ENCODE measurements around the gene PALS1. TPM values are rescaled to one million over a fixed set of nuclear protein-coding genes. Genes with fewer than 3 reads are reported as not detected.

The PALS1 gene
- total and polyA plus RNA-seq, 3 donors from 2014 or later, result 13.5 to 27.3 (median 25.4) TPM

DNA sequence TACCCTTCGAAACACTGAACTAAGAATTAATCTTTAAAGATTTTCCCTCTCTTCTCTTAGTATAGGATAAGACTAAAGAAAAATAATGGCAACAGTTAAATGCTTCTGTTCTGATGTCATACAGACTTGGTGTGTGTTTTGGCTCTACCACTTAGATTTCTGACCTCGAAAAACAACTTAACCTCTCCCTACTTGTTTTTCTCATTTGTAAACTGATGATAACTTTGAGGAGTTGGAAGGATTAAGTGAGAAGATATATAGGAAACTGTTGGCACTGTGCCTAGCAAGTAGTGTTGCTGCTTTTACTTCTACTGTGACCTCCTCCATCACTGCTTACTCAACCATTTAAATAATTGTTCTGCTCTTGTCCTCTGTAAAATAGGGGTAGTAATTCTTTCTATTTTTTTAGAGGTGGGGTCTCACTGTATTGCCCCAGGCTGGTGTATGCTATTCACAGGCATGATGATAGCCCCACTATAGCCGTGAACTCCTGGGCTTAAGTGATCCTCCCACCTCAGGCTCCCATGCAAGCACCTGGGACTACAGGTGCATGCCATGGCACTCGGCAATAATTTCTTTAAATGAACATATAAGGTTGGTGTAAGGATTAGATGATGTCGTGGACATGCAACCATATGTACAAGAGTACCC is 22.4 kb downstream of the PALS1 start:
- Histone ChIP-seq H3K36me3 (ENCODE audit: low read depth, missing control alignments) (no peaks in the 10 kb centered on the region), H3K9me3 (no peaks in the 10 kb centered on the region), H3K27ac (no peak overlapping the region), H3K4me1 (peaks cover 4% of the 10 kb centered on the region), H3K4me3 (no peak overlapping the region), H3K27me3 (no peaks in the 10 kb centered on the region)
- WGBS, 2 donors, result 82 to 85% methylated on average over 5 of the region's 5 CpGs
- DNase-seq, result no peak
- TF ChIP-seq POLR2A (IDR thresholded peaks at IDR 0.05), result no peak
- TF ChIP-seq, protein P1, sequence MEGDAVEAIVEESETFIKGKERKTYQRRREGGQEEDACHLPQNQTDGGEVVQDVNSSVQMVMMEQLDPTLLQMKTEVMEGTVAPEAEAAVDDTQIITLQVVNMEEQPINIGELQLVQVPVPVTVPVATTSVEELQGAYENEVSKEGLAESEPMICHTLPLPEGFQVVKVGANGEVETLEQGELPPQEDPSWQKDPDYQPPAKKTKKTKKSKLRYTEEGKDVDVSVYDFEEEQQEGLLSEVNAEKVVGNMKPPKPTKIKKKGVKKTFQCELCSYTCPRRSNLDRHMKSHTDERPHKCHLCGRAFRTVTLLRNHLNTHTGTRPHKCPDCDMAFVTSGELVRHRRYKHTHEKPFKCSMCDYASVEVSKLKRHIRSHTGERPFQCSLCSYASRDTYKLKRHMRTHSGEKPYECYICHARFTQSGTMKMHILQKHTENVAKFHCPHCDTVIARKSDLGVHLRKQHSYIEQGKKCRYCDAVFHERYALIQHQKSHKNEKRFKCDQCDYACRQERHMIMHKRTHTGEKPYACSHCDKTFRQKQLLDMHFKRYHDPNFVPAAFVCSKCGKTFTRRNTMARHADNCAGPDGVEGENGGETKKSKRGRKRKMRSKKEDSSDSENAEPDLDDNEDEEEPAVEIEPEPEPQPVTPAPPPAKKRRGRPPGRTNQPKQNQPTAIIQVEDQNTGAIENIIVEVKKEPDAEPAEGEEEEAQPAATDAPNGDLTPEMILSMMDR (IDR thresholded peaks at IDR 0.05), result no peak
- intact Hi-C loops (cut with DNase I; ENCODE audit: low total_unique reads), result no loop called here

DNA sequence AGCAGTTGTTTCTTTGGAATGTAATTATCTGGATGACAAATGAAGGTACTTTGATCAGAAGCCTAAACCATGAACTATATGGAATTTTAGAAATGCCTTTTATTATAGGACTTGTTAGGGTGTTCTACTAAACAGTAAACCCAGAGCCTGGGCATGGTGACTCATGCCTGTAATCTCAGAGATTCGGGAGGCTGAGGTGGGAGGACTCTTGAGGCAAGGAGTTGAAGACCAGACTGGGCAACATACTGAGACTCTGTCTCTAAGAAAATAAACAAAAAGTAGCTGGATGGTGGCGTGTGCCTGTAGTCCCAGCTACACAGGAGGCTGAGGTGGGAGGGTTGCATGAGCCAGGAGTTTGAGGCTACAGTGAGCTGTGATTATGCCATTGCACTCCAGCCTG is 23.9 kb downstream of the PALS1 start:
- Histone ChIP-seq H3K36me3 (ENCODE audit: low read depth, missing control alignments) (no peaks in the 10 kb centered on the region), H3K27ac (no peak overlapping the region), H3K9me3 (no peaks in the 10 kb centered on the region), H3K4me1 (peaks cover 15% of the 10 kb centered on the region), H3K4me3 (no peak overlapping the region), H3K27me3 (no peaks in the 10 kb centered on the region)
- intact Hi-C loops (cut with DNase I; ENCODE audit: low total_unique reads), result no loop called here
- TF ChIP-seq, protein P1 (IDR thresholded peaks at IDR 0.05), result no peak
- TF ChIP-seq POLR2A (IDR thresholded peaks at IDR 0.05), result no peak
- WGBS, 2 donors, result 69 to 88% methylated on average over 2 of the region's 2 CpGs
- DNase-seq, result no peak

DNA sequence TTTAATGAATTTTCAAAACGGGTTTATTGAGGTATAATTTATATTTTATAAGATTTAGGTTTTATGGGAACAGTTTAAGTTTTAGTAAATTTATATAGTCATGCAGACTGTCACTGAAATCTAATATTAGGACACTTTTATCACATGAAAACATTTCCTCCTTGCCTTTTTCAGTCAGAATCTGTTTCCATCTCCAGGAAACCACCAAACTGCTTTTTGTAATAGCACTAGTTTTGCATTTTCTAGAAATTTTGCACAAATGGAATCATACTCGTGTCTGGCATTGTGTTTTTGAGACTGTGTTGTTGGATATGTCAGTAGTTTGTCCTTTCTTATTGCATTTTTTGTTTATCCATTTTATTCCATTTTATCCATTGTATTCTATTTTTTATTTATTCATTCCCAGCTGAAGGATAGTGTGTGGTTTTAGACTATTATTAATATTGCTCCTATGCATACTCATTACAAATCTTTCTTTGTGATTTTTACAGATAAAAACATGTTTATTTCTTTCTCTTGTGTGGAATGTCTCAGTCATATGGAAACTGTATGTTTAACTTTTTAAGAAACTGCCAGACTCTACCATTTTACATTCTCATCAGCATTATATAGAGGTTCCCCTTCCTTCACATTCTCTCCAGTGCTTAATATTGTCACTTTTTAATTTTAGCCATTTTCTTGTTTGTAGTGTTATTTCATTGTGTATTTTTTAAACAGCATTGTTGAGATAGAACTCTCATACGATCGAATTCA is 26.5 kb downstream of the PALS1 start:
- no peaks in the 10 kb centered on the region for H3K36me3 ChIP-seq (ENCODE audit: low read depth, missing control alignments)
- no peak overlapping the region for H3K4me3 ChIP-seq
- TF ChIP-seq, protein P1 (IDR thresholded peaks at IDR 0.05), result no peak
- no peak for TF ChIP-seq POLR2A (IDR thresholded peaks at IDR 0.05)
- no peak for DNase-seq
- H3K9me3 ChIP-seq, result no peaks in the 10 kb centered on the region
- no peak overlapping the region for H3K27ac ChIP-seq
- peaks cover 14% of the 10 kb centered on the region for H3K4me1 ChIP-seq
- WGBS, 2 donors, result 66 to 71% methylated on average over 4 of the region's 4 CpGs
- no peaks in the 10 kb centered on the region for H3K27me3 ChIP-seq
- intact Hi-C loops (cut with DNase I; ENCODE audit: low total_unique reads), result no loop called here

DNA sequence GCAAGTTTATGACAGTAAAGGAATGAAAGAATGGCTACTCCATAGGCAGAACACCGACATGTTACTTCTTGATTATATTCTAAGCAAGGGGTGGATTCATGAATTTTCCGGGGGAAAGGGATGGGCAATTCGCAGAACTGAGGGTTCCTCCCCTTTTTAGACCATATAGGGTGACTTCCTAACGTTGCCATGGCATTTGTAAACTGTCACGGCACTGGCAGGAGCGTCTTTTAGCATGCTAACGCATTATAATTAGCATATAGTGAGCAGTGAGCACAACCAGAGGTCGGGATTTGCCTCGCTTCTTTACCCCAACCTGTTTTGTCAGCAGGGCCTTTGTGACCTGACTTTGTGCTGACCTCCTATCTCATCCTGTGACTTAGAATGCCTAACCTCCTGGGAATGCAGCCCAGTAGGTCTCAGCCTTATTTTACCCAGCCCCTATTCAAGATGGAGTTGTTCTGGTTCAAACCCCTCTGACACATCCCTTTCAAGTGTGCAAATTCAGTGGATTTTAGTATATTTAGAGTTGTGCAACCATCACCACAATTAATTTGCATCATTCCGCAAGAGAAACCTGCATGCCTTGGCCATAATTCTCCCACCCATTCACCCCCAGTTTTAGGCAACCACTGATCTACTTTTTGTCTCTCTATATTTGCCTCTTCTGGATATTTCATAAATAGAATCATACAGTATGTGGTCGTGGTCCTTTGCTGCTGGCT is 27.4 kb downstream of the PALS1 start:
- no peak for DNase-seq
- TF ChIP-seq, protein P1 (IDR thresholded peaks at IDR 0.05), result no peak
- no peak for TF ChIP-seq POLR2A (IDR thresholded peaks at IDR 0.05)
- no peak overlapping the region for H3K27ac ChIP-seq
- peaks cover 13% of the 10 kb centered on the region for H3K4me1 ChIP-seq
- H3K9me3 ChIP-seq, result no peaks in the 10 kb centered on the region
- H3K36me3 ChIP-seq (ENCODE audit: low read depth, missing control alignments), result no peaks in the 10 kb centered on the region
- WGBS, 2 donors, result 63 to 64% methylated on average over 11 of the region's 11 CpGs
- H3K4me3 ChIP-seq, result no peak overlapping the region
- no peaks in the 10 kb centered on the region for H3K27me3 ChIP-seq
- intact Hi-C loops (cut with DNase I; ENCODE audit: low total_unique reads), result no loop called here
